Activated CD8-positive, alpha-beta T cell treated with anti-CD3 and anti-CD28 coated beads for 36 hours (primary cell): Measurements from ENCODE around the gene CST6. TPM values are rescaled to one million over a fixed set of nuclear protein-coding genes. Genes with fewer than 3 reads are reported as not detected.

Experiments
- ATAC-seq: fragments of 200-7000 bp; cut with Tn5 transposase; one replicate; pipeline ENCODE4 v1.10.0; 2021; ENCODE audit warnings: mild to moderate bottlenecking, moderate library complexity
- CTCF ChIA-PET: fragments of 350-600 bp; sonication (Branson Sonifier 250); formaldehyde crosslinking; loops from one replicate; lab custom pipeline; 2021; ENCODE audit warnings: antibody characterized with exemption; lab: Charles Lee
- POLR2A ChIA-PET: fragments of 350-600 bp; sonication (Branson Sonifier 250); formaldehyde crosslinking; loops from one replicate; lab custom pipeline; 2021; ENCODE audit warnings: antibody characterized with exemption; lab: Charles Lee
- DNase-seq: peaks from one replicate; pipeline ENCODE4 v3.0.0-alpha.2; 2020
- H3K27ac Mint-ChIP-seq: one replicate; pipeline ENCODE4 v1.8.0; 2021; ENCODE audit warnings: mild to moderate bottlenecking, mixed read lengths
- H3K27me3 Mint-ChIP-seq: one replicate; pipeline ENCODE4 v1.8.0; 2021; ENCODE audit warnings: mixed read lengths
- H3K36me3 Mint-ChIP-seq: one replicate; pipeline ENCODE4 v1.8.0; 2021; ENCODE audit warnings: low read depth, mixed read lengths
- H3K4me1 Mint-ChIP-seq: one replicate; pipeline ENCODE4 v1.8.0; 2021; ENCODE audit warnings: low read depth, mixed read lengths
- H3K4me3 Mint-ChIP-seq: one replicate; pipeline ENCODE4 v1.8.0; 2021; ENCODE audit warnings: mild to moderate bottlenecking, moderate library complexity, mixed read lengths
- H3K9me3 Mint-ChIP-seq: one replicate; pipeline ENCODE4 v1.8.0; 2021; ENCODE audit warnings: mixed read lengths
- CTCF ChIP-seq: fragments of 200-600 bp; IDR thresholded peaks from one replicate; pipeline ENCODE4 v1.8.0; 2022; ENCODE audit warnings: antibody characterized with exemption, mild to moderate bottlenecking
- intact Hi-C: fragments of 100-400 bp; cut with micrococcal nuclease; formaldehyde crosslinking; loops from one replicate; pipeline ENCODE4 v1.10.0; 2022
- total RNA-seq, 2 experiments: library from RNA; stranded (reverse); gene quantifications; one replicate each; pipeline ENCODE4 v1.2.3, GENCODE V29; 2021

Gene CST6
- total RNA-seq, 2 experiments from 2014 or later, result 0.50 TPM; not detected in 1

GRCh38 chr11:66004186-66004585 lies 7.6 kb upstream of the CST6 start:
- H3K27ac Mint-ChIP-seq, result peak overlapping the region; percentile 68
- no peak for TF ChIP-seq CTCF
- DNase-seq, result no peak
- H3K9me3 Mint-ChIP-seq, result no peaks in the 10 kb centered on the region
- ATAC-seq, result no peak
- peaks cover 32% of the 10 kb centered on the region for H3K4me1 Mint-ChIP-seq
- CTCF ChIA-PET, result interaction anchor here (1.4 kb wide), 1 partner anchor 18 kb away, joined by 5 read pairs; no protein-coding TSS in a partner anchor
- no peaks in the 10 kb centered on the region for H3K27me3 Mint-ChIP-seq
- H3K4me3 Mint-ChIP-seq, result peak overlapping the region; percentile 98
- intact Hi-C loops, result no loop called here
- peaks cover 45% of the 10 kb centered on the region for H3K36me3 Mint-ChIP-seq
- POLR2A ChIA-PET, result interaction anchor here (0.9 to 1.6 kb wide), 3 partner anchors 9 to 55 kb away, joined by 3 to 6 read pairs (median 3); no protein-coding TSS in a partner anchor

- Mint-ChIP-seq H3K27me3 (peaks cover under 1% of the 10 kb centered on the region), H3K27ac (no peak overlapping the region), H3K9me3 (no peaks in the 10 kb centered on the region), H3K4me3 (no peak overlapping the region), H3K4me1 (peaks cover 17% of the 10 kb centered on the region), H3K36me3 (peaks cover 31% of the 10 kb centered on the region)
- ATAC-seq, result no peak
- no peak for TF ChIP-seq CTCF
- no peak for DNase-seq
- ChIA-PET CTCF (interaction anchor here (1.6 kb wide), 1 partner anchor 39 kb away, joined by 6 read pairs; no protein-coding TSS in a partner anchor), POLR2A (no interaction called here)
- intact Hi-C loops, result no loop called here
These were observed 5.5 kb upstream of the CST6 start for GRCh38 chr11:66006134-66006890.

- ChIA-PET POLR2A (interaction anchor here (0.9 kb wide), 1 partner anchor 13 kb away, joined by 3 read pairs; no protein-coding TSS in a partner anchor), CTCF (interaction anchor here (1.6 to 4.3 kb wide), 2 partner anchors 16 to 38 kb away, joined by 6 to 30 read pairs; no protein-coding TSS in a partner anchor)
- intact Hi-C loops, result no loop called here
These were observed 5.0 kb upstream of the CST6 start for GRCh38 chr11:66006891-66007176.

GRCh38 chr11:66007201-66007634 lies 4.6 kb upstream of the CST6 start:
- CTCF ChIA-PET, result interaction anchor here (1.6 to 4.3 kb wide), 2 partner anchors 15 to 38 kb away, joined by 6 to 30 read pairs; no protein-coding TSS in a partner anchor
- no peak overlapping the region for H3K4me3 Mint-ChIP-seq
- TF ChIP-seq CTCF, result no peak
- no peak overlapping the region for H3K27ac Mint-ChIP-seq
- H3K36me3 Mint-ChIP-seq, result peaks cover 26% of the 10 kb centered on the region
- H3K9me3 Mint-ChIP-seq, result no peaks in the 10 kb centered on the region
- H3K27me3 Mint-ChIP-seq, result peaks cover 6% of the 10 kb centered on the region
- intact Hi-C loops, result no loop called here
- H3K4me1 Mint-ChIP-seq, result peaks cover 19% of the 10 kb centered on the region
- POLR2A ChIA-PET, result interaction anchor here (0.9 to 1.0 kb wide), 3 partner anchors 13 to 134 kb away, joined by 3 to 4 read pairs (median 3); no protein-coding TSS in a partner anchor
- ATAC-seq (no peak), DNase-seq (no peak)

More at GRCh38 chr11:66006891-66007176, 5.0 kb upstream of the CST6 start:
- DNase-seq (no peak), ATAC-seq (no peak)
- Mint-ChIP-seq H3K4me3 (no peak overlapping the region), H3K4me1 (peaks cover 19% of the 10 kb centered on the region), H3K27ac (no peak overlapping the region), H3K36me3 (peaks cover 30% of the 10 kb centered on the region), H3K27me3 (peaks cover 3% of the 10 kb centered on the region), H3K9me3 (no peaks in the 10 kb centered on the region)
- TF ChIP-seq CTCF, result no peak

- ATAC-seq (no peak), DNase-seq (no peak)
- CTCF ChIA-PET, result interaction anchor here (0.8 to 4.3 kb wide), 4 partner anchors 14 to 120 kb away, joined by 3 to 30 read pairs (median 5); partner anchors contain the start of gene FIBP
- intact Hi-C loops, result no loop called here
- Mint-ChIP-seq H3K27ac (no peak overlapping the region), H3K36me3 (peaks cover 23% of the 10 kb centered on the region), H3K9me3 (no peaks in the 10 kb centered on the region), H3K4me3 (no peak overlapping the region), H3K27me3 (peaks cover 13% of the 10 kb centered on the region), H3K4me1 (peaks cover 18% of the 10 kb centered on the region)
- POLR2A ChIA-PET, result interaction anchor here (1.0 to 1.1 kb wide), 4 partner anchors 51 to 209 kb away, joined by 3 to 4 read pairs (median 3); no protein-coding TSS in a partner anchor
- no peak for TF ChIP-seq CTCF
These were observed 3.7 kb upstream of the CST6 start for GRCh38 chr11:66008095-66008467.
